Small intestine (tissue), 7 donors: ENCODE data around the gene KCND3. TPM values are rescaled to one million over a fixed set of nuclear protein-coding genes. Genes with fewer than 3 reads are reported as not detected.

Experiments
- DNase-seq, 2 donors: peaks; one replicate each; pipeline versions ENCODE4 v3.0.0 to v3.0.0-alpha.2; 2013
- FAIRE-seq: peaks from 2 replicates; lab custom pipeline; 2012; peaks lifted over from hg19 to GRCh38; lab: Jason Lieb, UNC
- H3K27ac ChIP-seq, 3 donors: one replicate each; pipeline ENCODE4 v1.5.1; 2013; ENCODE audit warnings: low read length in 2 of 3, mild to moderate bottlenecking in 2 of 3, control low read depth in 1 of 3, inconsistent platforms in 1 of 3, low read depth in 1 of 3, moderate library complexity in 1 of 3
- H3K27me3 ChIP-seq, 3 donors: one replicate each; pipeline ENCODE4 v1.6.1; 2013; ENCODE audit warnings: low read length in 3 of 3, inconsistent platforms in 1 of 3; ENCODE audit not compliant: control insufficient read depth in 3 of 3, insufficient read depth in 3 of 3
- H3K36me3 ChIP-seq, 3 donors: one replicate each; pipeline ENCODE4 v1.6.1; 2013; ENCODE audit warnings: low read length in 3 of 3, inconsistent platforms in 1 of 3, low read depth in 1 of 3, mild to moderate bottlenecking in 1 of 3, moderate library complexity in 1 of 3; ENCODE audit not compliant: control insufficient read depth in 3 of 3, insufficient read depth in 2 of 3
- H3K4me1 ChIP-seq, 3 donors: one replicate each; pipeline ENCODE4 v1.6.1; 2013; ENCODE audit warnings: low read length in 2 of 3, inconsistent platforms in 1 of 3, low read depth in 1 of 3, mild to moderate bottlenecking in 1 of 3, moderate library complexity in 1 of 3; ENCODE audit not compliant: control insufficient read depth in 3 of 3, insufficient read depth in 2 of 3
- H3K4me3 ChIP-seq, 3 donors: one replicate each; pipeline ENCODE4 v1.5.1; 2013; ENCODE audit warnings: low read length in 3 of 3, control low read depth in 1 of 3, inconsistent platforms in 1 of 3, low read depth in 1 of 3, mild to moderate bottlenecking in 1 of 3, moderate library complexity in 1 of 3
- H3K9me3 ChIP-seq, 2 donors: one replicate each; pipeline ENCODE4 v1.6.1; 2013; ENCODE audit warnings: low read depth in 1 of 2, low read length in 1 of 2; ENCODE audit not compliant: control insufficient read depth in 2 of 2, insufficient read depth in 1 of 2
- WGBS, 3 donors: extraction: QIAGEN DNeasy Blood & Tissue Kit; methylation state at CpG; one replicate each; pipeline ENCODE4 v1.1.7; 2013; 5-methylcytosine and 5-hydroxymethylcytosine counted together
- polyA plus RNA-seq, 4 donors: library from polyadenylated mRNA; stranded (reverse) in 3 of 4; unstranded in 1 of 4; fragments of 200-250 nt in 3 of 4; fragments of 120-200 nt in 1 of 4; gene quantifications; one replicate each; pipeline versions ENCODE4 v1.2.1 to v1.2.3, GENCODE V29; 2013
- donor health status: healthy with polysubstance abuse.
- donor health status: control.
- donor health status: control.
- donor health status: Bipolar disorder and iron deficiency.
- donor health status: healthy.

Gene KCND3
- polyA plus RNA-seq, 4 donors, result 0.27 to 1.8 (median 0.86) TPM; not detected in 1

- H3K4me3 ChIP-seq, result no peak overlapping the region
- no peak for FAIRE-seq
- peaks cover 0 to 3% (median 1%) of the 10 kb centered on the region in 3 donors for H3K27me3 ChIP-seq
- H3K36me3 ChIP-seq, result no peaks in the 10 kb centered on the region
- no peaks in the 10 kb centered on the region for H3K9me3 ChIP-seq
- H3K27ac ChIP-seq, result no peak overlapping the region
- H3K4me1 ChIP-seq, result no peaks in the 10 kb centered on the region
- DNase-seq, result no peak
- WGBS, 3 donors, result 80 to 85% (median 84%) methylated on average over 10 of the region's 10 CpGs
These were observed 55.2 kb downstream of the KCND3 start for GRCh38 chr1:111934106-111934852.

- H3K4me1 ChIP-seq, result no peaks in the 10 kb centered on the region
- H3K36me3 ChIP-seq, result no peaks in the 10 kb centered on the region
- no peaks in the 10 kb centered on the region for H3K9me3 ChIP-seq
- H3K4me3 ChIP-seq, result no peak overlapping the region
- no peak overlapping the region for H3K27ac ChIP-seq
- DNase-seq (no peak), FAIRE-seq (no peak)
- H3K27me3 ChIP-seq, result peaks cover 0 to 5% (median 3%) of the 10 kb centered on the region in 3 donors
- 76 to 83% (median 80%) methylated on average over 3 of the region's 3 CpGs for WGBS, 3 donors
These were observed 59.1 kb downstream of the KCND3 start for GRCh38 chr1:111930356-111930755.

GRCh38 chr1:111928531-111928930 is 60.9 kb downstream of the KCND3 start:
- WGBS, 3 donors, result 59 to 74% (median 68%) methylated on average over 4 of the region's 4 CpGs
- no peak for FAIRE-seq
- no peak overlapping the region for H3K4me3 ChIP-seq

DNA sequence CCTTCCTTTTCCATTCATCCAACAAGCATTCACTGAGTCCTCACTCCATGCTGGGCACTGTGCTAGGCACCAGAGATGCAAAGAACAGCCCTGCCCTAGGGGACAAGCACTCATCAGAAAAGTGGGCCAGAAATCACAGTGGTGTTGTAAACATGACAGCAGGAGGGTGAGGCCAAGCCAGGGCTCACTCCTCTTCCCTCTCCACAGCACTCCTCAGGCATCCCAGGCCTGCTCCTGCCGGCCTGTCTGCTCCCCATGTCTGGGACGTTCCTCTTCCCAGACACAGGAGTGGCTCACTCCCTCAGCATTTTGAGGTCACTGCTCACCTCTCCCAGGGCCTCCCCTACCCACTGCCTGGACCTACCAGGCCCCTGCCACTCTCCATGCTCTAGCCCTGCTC is 61.8 kb downstream of the KCND3 start:
- Histone ChIP-seq H3K27ac (no peak overlapping the region), H3K27me3 (peaks cover 0 to 5% (median 3%) of the 10 kb centered on the region in 3 donors), H3K36me3 (no peaks in the 10 kb centered on the region), H3K9me3 (no peaks in the 10 kb centered on the region), H3K4me1 (no peaks in the 10 kb centered on the region), H3K4me3 (no peak overlapping the region)
- no peak for DNase-seq
- no peak for FAIRE-seq
- 54 to 61% (median 54%) methylated on average over 2 of the region's 2 CpGs for WGBS, 3 donors

More at GRCh38 chr1:111928531-111928930, 60.9 kb downstream of the KCND3 start:
- Histone ChIP-seq H3K9me3 (no peaks in the 10 kb centered on the region), H3K27ac (no peak overlapping the region), H3K36me3 (no peaks in the 10 kb centered on the region), H3K27me3 (peaks cover 0 to 5% (median 3%) of the 10 kb centered on the region in 3 donors), H3K4me1 (no peaks in the 10 kb centered on the region)
- DNase-seq, result no peak

DNA sequence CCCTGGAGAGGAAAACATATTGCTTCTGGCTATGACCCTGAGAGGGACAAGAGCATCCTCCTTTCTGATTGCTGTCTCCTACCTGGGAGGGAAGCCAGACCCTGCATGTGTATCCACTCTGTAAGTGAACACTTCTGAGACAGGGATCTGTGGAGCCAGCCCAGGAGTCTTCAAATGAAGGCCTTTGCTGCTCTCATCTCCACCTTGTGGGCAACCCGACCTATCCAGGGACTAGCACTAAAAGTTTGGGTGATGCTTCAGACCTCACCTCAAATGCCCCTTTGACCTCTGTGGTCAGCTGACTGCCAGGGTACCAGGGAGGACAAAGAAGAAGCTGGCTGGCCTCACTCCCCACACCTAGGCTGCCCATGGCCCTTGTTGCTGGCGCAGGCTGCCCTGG is 64.7 kb downstream of the KCND3 start:
- H3K36me3 ChIP-seq, result no peaks in the 10 kb centered on the region
- no peak for FAIRE-seq
- H3K27me3 ChIP-seq, result peaks cover 0 to 5% (median 0%) of the 10 kb centered on the region in 3 donors
- WGBS, 3 donors, result 70 to 81% (median 75%) methylated on average over 2 of the region's 2 CpGs
- H3K4me3 ChIP-seq, result no peak overlapping the region
- H3K27ac ChIP-seq, result no peak overlapping the region
- no peaks in the 10 kb centered on the region for H3K9me3 ChIP-seq
- DNase-seq, result no peak
- no peaks in the 10 kb centered on the region for H3K4me1 ChIP-seq

GRCh38 chr1:111923766-111924165 is 65.7 kb downstream of the KCND3 start:
- H3K36me3 ChIP-seq, result no peaks in the 10 kb centered on the region
- no peak overlapping the region for H3K4me3 ChIP-seq
- no peaks in the 10 kb centered on the region for H3K9me3 ChIP-seq
- DNase-seq, result no peak
- FAIRE-seq, result no peak
- H3K27ac ChIP-seq, result no peak overlapping the region
- no peaks in the 10 kb centered on the region for H3K27me3 ChIP-seq
- H3K4me1 ChIP-seq, result no peaks in the 10 kb centered on the region
- WGBS, 3 donors, result 78 to 89% (median 84%) methylated on average over 5 of the region's 5 CpGs

DNA sequence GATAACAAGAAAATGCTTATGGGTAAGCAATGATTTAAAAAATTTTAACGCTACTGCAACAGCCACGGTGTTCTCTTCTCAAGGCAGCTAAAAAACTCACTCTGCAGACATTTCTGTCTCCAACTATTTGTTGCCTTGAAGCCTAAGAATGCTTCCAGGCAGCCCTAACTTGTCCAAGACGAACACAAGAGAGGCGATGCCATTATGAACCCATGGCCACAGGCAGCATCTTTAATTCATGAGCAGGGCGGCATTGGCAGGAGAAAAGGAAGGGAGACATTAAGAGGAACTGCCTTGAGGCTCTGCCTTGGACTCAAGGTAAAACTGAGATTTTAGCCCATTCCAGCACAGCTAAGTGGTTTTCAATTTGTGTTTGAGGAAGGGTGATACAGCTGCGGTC is 67.5 kb downstream of the KCND3 start:
- H3K27me3 ChIP-seq, result no peaks in the 10 kb centered on the region
- WGBS, 3 donors, result 79 to 89% (median 82%) methylated on average over 6 of the region's 6 CpGs
- H3K4me1 ChIP-seq, result no peaks in the 10 kb centered on the region
- FAIRE-seq (no peak), DNase-seq (no peak)
- H3K36me3 ChIP-seq, result no peaks in the 10 kb centered on the region
- no peaks in the 10 kb centered on the region for H3K9me3 ChIP-seq
- H3K27ac ChIP-seq, result no peak overlapping the region
- H3K4me3 ChIP-seq, result no peak overlapping the region

GRCh38 chr1:111920221-111921024 is 69.0 kb downstream of the KCND3 start:
- no peak overlapping the region for H3K27ac ChIP-seq
- H3K4me1 ChIP-seq, result no peaks in the 10 kb centered on the region
- H3K9me3 ChIP-seq, result no peaks in the 10 kb centered on the region
- no peak for FAIRE-seq
- H3K4me3 ChIP-seq, result no peak overlapping the region
- no peaks in the 10 kb centered on the region for H3K36me3 ChIP-seq
- 49 to 54% (median 51%) methylated on average over 11 of the region's 11 CpGs for WGBS, 3 donors
- peak in 1 of 2 donors; percentile 11 for DNase-seq
- no peaks in the 10 kb centered on the region for H3K27me3 ChIP-seq
